GM21423 (cell line): Measurements from ENCODE around the gene ARL6IP4.

ENCODE experiments used
- ATAC-seq: cut with Tn5 transposase; IDR thresholded peaks from one replicate; pipeline ENCODE4 v1.9.1; 2021; ENCODE audit warnings: mild to moderate bottlenecking, moderate library complexity; ENCODE audit not compliant: unreplicated experiment

The ARL6IP4 gene

DNA sequence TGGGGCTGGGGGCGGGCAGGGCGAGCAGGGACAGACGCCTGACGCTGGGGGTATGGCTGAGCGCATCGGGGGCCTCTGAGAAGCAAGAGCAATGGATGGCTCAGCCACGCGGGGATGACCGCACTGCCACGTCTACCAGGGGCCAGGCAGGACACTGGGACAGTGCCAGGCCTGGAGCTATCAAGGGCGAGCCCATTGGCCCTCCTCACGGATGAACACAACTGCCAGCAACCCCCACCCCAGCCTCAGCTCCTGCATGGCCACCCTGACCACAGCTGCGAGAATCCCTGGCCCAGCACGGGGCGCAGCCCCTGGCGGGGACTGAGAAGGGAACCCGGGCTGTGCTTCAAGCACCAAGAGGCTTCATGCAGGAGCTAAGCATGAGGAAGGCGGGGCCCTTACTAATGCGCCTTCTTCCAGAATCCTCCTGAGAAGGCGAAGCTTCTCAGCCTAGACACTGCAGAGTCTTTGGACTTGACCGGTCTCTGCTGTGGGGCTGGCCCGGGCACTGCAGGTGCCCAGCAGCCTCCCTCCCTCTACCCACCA is 9.5 kb downstream of the ARL6IP4 start:
- no peak for ATAC-seq

DNA sequence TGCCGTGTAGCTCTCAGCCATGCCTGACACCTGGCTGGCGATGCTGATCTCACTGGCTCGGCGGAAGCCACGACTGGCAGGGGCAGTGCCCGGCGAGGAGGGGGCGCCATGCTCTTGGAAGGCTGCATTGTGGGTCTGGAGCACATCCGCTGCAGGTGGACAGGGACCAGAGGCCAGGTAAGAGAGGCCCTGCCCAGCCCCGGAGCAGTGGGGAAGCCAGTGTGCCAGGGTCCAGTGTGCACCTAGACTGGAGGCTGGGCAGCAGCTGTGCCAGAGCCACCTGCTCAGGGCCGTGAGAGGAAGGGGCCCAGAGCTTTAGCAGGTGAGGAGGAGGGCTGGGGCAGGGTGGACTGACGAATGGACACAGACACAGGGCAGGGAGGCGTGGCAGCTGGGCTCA is 10.1 kb downstream of the ARL6IP4 start:
- no peak for ATAC-seq

- ATAC-seq, result no peak
Measured at GRCh38 chr12:122990961-122991622, 10.6 kb downstream of the ARL6IP4 start.

GRCh38 chr12:122991623-122992275 is 11.3 kb downstream of the ARL6IP4 start:
- ATAC-seq, result no peak

DNA sequence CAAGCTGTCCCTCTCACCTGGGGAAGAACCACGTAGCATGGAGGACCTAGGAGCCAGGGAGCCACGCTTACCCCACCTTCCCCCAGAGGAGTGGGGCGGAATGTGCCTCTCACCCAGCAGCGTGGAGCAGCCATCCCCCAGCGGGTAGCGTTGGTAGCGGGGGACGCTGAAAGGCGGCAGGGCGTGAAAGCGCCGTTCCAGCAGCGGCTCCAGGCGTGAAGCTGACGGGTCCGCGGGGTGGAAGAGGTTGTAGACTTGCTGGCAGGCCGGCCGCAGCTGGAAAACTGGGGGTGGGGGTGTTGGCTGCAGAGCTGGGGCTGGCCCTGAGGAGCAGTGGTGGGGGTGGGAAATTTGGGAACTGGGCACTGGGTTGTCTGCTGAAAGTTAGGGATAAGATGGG is 11.9 kb downstream of the ARL6IP4 start:
- no peak for ATAC-seq

DNA sequence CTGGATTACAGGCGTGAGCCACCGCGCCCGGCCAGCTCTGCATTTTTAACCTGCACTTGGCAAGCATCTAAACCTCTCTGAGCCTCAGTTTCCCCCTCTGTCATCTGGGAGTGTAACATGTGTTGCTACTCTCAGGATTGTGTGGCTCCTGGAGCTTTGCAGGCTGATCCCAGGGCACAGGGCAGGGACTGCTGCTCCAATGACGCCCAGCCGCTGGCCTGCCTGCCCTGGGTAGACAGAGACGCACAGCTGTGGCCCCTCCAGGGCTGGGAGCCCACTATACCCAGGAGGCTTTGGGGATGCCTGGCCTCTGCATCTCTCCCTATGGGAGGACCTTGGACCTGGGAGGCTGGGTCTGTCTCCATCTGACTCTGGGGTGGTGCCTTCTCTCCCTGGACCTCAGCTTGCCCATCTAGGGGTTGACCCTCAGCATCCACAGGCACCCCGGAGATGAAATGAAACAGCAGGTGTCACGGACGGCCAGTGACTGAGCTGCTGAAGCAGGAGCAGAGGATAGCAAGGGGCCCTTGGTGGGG is 13.7 kb downstream of the ARL6IP4 start:
- no peak for ATAC-seq

DNA sequence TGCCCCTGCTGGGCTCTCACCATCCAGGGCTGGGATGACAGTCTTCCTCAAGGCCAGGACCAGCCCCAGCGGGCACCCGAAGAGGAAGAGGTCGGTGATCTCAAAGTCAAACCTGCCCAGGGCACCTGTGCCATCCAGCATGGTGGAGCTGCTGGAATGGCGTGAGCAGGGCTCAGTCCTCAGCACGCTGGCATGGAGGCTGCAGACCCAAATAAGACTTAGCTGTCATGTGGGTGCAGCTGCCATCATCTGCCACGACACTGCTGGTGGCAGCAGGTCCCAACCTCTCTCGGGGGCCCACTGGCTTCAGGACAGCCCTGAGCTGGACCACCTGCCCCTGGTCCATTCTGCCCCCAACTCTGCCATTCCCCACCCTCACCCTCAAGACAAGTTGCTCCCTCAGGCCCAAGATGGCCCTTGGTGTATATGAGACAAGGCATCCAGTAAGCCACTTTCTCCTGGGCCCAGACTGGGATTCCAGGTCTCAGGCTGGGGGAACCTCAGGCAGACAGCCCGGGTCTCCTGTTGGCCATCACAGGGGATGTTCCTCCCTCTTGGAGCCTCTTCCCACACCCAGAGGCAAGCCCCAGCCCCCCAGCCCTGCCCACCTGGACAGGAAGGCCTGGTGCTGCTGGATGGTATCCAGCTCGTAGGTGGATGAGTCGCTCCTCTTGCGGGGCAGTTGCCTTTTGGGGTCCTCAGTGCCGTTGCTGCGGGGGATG is 14.5 kb downstream of the ARL6IP4 start:
- ATAC-seq, result no peak

DNA sequence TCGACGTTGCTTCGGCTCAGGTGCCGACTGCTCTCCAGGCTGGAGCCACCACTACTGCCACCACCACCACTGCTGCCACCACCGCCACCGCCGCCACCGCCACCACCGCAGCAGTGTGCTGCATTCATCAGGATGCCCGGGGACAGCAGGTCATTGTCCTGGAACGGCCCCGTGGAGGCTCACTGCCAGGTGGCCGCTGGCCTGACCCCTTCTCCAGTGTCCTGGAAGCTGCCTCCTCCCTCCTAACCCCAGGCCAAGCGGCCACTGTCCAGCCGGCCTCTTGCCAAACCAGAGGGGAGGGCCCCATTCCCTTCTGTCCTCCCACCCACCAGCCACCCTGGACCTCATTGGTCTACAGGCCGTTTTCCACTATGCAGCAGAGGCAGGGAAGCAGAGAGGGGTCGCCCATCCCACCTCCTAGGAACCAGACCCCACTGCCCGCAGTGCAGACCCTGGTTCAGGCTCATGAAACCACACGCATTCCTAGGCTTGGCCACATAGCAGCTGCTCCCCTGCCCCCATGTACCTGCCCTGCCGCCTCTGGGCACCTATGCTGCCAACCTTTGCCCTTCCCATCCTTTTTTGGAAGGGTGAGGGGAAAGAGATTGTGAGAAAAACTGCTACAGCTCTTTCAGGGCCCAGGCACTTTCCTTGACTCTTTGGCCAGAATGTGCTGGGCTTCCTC is 15.2 kb downstream of the ARL6IP4 start:
- ATAC-seq, result no peak

GRCh38 chr12:122996188-122996601 is 15.7 kb downstream of the ARL6IP4 start:
- no peak for ATAC-seq

DNA sequence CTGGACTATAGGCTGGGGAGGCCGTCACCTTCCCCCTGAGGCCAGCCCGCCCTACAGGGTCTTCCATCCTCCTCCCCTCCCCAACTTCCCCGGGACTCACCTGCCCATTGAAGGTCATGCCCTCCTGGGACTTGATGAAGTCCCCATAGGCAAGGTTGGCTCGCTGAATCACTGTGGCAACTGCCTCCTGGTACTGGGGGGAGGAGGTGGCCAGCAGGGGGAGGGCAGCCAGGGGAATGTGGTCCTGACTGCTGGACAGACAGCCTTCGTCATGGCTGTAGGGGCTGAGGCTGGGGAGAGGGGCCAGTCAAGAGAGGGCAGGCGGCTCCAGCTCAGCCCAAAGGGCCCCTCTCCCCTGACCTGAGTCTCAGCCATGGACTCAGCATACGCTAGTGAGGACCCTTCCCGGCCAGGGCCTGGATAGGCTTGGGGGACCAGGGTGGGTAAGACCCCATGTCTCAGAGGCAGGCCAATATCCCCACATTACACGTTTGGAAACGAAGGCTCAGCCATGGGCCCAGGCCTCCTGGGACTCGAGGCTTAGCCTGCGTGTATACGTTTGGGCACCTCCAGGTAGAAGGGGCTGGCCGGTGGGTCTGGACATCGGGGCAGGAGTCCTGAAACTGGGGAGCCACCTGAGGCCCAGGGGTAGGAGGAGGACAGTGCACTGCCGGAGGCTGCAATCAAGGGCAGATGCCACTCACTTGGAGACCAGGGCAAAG is 16.3 kb downstream of the ARL6IP4 start:
- ATAC-seq, result no peak

- no peak for ATAC-seq
Measured at GRCh38 chr12:122997343-122998250, 17.1 kb downstream of the ARL6IP4 start.

GRCh38 chr12:122998316-122998715 is 17.8 kb downstream of the ARL6IP4 start:
- no peak for ATAC-seq

GRCh38 chr12:122999196-122999946 is 18.9 kb downstream of the ARL6IP4 start:
- ATAC-seq, result no peak

DNA sequence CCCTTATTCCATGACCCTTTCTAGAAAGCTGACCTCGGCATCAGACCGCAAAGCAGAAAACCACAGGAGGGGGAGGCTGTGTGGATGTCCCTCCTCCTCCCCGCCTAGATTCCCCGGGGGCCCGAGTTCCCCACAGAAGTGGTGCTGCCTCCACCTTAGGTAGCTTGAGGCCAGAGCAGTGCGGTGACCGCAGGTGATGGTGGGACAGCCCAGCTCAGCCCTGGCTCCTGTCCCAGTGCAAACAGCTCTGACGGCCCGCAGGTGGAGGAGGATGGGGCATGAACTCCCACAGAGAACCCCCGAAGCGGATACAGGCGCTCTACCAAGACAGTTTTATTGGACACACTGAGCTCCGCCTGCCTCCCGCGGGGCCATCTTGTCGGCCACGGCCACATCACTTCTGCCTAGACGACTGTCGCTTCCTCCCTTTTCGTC is 19.5 kb downstream of the ARL6IP4 start:
- no peak for ATAC-seq

- no peak for ATAC-seq
Measured at GRCh38 chr12:123000578-123000977, 20.1 kb downstream of the ARL6IP4 start.

DNA sequence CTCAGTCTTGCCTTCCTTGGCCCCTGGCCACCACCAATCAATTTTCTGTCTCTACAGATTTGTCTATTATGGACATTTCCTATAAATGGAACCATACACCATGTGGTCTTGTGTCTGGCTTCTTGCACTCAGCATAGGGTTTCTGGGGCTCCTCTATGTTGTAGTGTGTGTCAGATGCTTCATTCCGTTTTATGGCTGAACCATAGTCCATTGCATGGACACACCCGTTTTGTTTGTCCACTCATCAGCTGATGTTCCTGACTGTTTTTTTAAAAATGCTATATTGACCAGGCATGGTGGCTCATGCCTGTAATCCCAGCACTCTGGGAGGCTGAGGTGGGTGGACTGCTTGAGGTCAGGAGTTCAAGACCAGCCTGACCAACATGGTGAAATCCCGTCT is 21.0 kb downstream of the ARL6IP4 start:
- ATAC-seq, result no peak

DNA sequence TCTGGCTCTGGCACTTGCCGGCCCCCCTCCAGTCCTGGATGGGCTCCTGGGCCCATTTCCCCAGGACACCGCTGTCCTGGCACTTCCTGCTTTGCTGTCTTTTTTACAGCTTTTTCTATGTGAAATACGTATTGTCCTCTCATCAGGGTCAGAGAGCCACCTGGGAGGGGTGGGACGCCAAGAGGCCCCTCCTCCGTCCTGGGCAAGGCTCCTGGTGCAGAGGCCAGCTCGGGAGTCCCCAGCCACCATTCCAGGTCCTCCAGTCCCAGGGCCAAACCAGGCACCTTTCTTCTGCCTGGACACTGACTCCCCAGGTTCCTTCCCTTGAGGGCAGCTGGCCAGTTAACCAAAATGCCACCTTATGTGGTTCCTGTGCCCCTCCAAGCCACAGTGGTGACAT is 22.8 kb downstream of the ARL6IP4 start:
- no peak for ATAC-seq

GRCh38 chr12:123004287-123004686 is 23.8 kb downstream of the ARL6IP4 start:
- ATAC-seq, result no peak
